Keratinocyte (primary cell): ENCODE measurements around the gene BATF2. TPM values are rescaled to one million over a fixed set of nuclear protein-coding genes. Genes with fewer than 3 reads are reported as not detected.
A peak's percentile ranks its signal among the peaks of the same experiment; 100 is the strongest.

ENCODE experiments used
- DNase-seq: peaks from one replicate; pipeline ENCODE4 v3.0.0-alpha.2; 2011; ENCODE audit warnings: low read depth, missing footprints, low spot score
- FAIRE-seq: peaks from 2 replicates; lab custom pipeline; 2011; peaks lifted over from hg19 to GRCh38; lab: Jason Lieb, UNC
- H2AFZ ChIP-seq: 2 replicates; pipeline ENCODE4 v1.6.0; 2012; ENCODE audit warnings: low read length, control low read depth, inconsistent platforms; ENCODE audit not compliant: control insufficient read depth
- H3K27ac ChIP-seq: 2 replicates; pipeline ENCODE4 v1.5.1; 2011; ENCODE audit warnings: low read length; ENCODE audit not compliant: control insufficient read depth, insufficient read depth
- H3K27me3 ChIP-seq: 3 replicates; pipeline ENCODE4 v1.6.0; 2011; ENCODE audit warnings: low read length; ENCODE audit not compliant: control insufficient read depth, insufficient read depth; ENCODE audit errors: extremely low read depth
- H3K36me3 ChIP-seq, 2 experiments: 2 replicates in 1 of 2; 3 replicates in 1 of 2; pipeline ENCODE4 v1.5.1; 2011; ENCODE audit warnings: low read length in 2 of 2, mild to moderate bottlenecking in 1 of 2; ENCODE audit not compliant: control insufficient read depth in 2 of 2, insufficient read depth in 2 of 2; ENCODE audit errors: extremely low read depth in 1 of 2
- H3K4me1 ChIP-seq: 3 replicates; pipeline ENCODE4 v1.5.1; 2011; ENCODE audit warnings: low read length; ENCODE audit not compliant: control insufficient read depth, insufficient read depth; ENCODE audit errors: extremely low read depth
- H3K4me2 ChIP-seq: 3 replicates; pipeline ENCODE4 v1.6.0; 2011; ENCODE audit warnings: low read depth, low read length; ENCODE audit not compliant: control insufficient read depth, insufficient read depth; ENCODE audit errors: extremely low read depth
- H3K4me3 ChIP-seq, 3 experiments: fragments of 200-600 bp in 1 of 3; sonication (generic) in 1 of 3; 2 replicates in 2 of 3; 3 replicates in 1 of 3; pipeline ENCODE4 v1.5.1; 2011 to 2016; ENCODE audit warnings: low read length in 3 of 3, mild to moderate bottlenecking in 3 of 3, control low read depth in 2 of 3, inconsistent platforms in 1 of 3, low read depth in 1 of 3, mixed read lengths in 1 of 3, mixed run types in 1 of 3, moderate library complexity in 1 of 3; ENCODE audit not compliant: control insufficient read depth in 2 of 3, insufficient read depth in 2 of 3; ENCODE audit errors: extremely low read depth in 1 of 3
- H3K79me2 ChIP-seq: 2 replicates; pipeline ENCODE4 v1.6.0; 2012; ENCODE audit warnings: low read length; ENCODE audit not compliant: control insufficient read depth, insufficient read depth
- H3K9ac ChIP-seq: 3 replicates; pipeline ENCODE4 v1.6.0; 2011; ENCODE audit warnings: low read length; ENCODE audit not compliant: control insufficient read depth, insufficient read depth; ENCODE audit errors: extremely low read depth
- H3K9me1 ChIP-seq: 3 replicates; pipeline ENCODE4 v1.6.0; 2011; ENCODE audit warnings: low read length; ENCODE audit not compliant: control insufficient read depth, insufficient read depth; ENCODE audit errors: extremely low read depth
- H3K9me3 ChIP-seq: 2 replicates; pipeline ENCODE4 v1.5.1; 2012; ENCODE audit warnings: low read depth, low read length; ENCODE audit not compliant: control insufficient read depth
- H4K20me1 ChIP-seq: 3 replicates; pipeline ENCODE4 v1.6.0; 2011; ENCODE audit warnings: low read length; ENCODE audit not compliant: control insufficient read depth, insufficient read depth; ENCODE audit errors: extremely low read depth
- CTCF ChIP-seq, 3 experiments: IDR thresholded peaks in 1 of 3; conservative IDR thresholded peaks in 1 of 3; optimal IDR thresholded peaks in 1 of 3; 2 replicates in 2 of 3; 3 replicates in 1 of 3; pipeline versions ENCODE3 to v1.5.1; 2011; ENCODE audit warnings: low read length in 3 of 3, mild to moderate bottlenecking in 3 of 3, moderate library complexity in 2 of 3, control low read depth in 1 of 3, inconsistent platforms in 1 of 3; ENCODE audit not compliant: insufficient read depth in 2 of 3; ENCODE audit errors: extremely low read depth in 1 of 3
- EZH2 ChIP-seq: IDR thresholded peaks from one replicate; pipeline ENCODE4 v1.6.1; 2012; ENCODE audit warnings: inconsistent platforms, mild to moderate bottlenecking, low read length, moderate library complexity
- dilution Hi-C: fragments of 300-500 bp; cut with MboI; formaldehyde crosslinking; loops from one replicate; pipeline ENCODE4 v1.7.0; 2020; ENCODE audit warnings: low sequenced_read_pairs; ENCODE audit not compliant: extremely low pct_ligation_motif_present
- polyA plus RNA-seq, 5 experiments: library from polyadenylated mRNA; depleted of rRNA in 3 of 5; stranded (reverse) in 3 of 5; stranded (forward) in 1 of 5; unstranded in 1 of 5; fragments of >200 nt; gene quantifications; 1 replicate in 1 of 5; 2 replicates in 3 of 5; 3 replicates in 1 of 5; pipeline versions ENCODE4 v1.2.1 to v1.2.3, GENCODE V29; 2011 to 2012; ENCODE audit warnings: missing spikeins in 2 of 5, low read depth in 1 of 5, low replicate concordance in 1 of 5

Gene BATF2
- polyA plus RNA-seq, 1 donor (not counting 4 experiments of a cell fraction or from before 2014, with no cell fraction given) = 0.10 TPM

- H3K9me3 ChIP-seq = no peaks in the 10 kb centered on the region
- TF ChIP-seq CTCF (optimal IDR thresholded peaks at IDR 0.05 in 1 of 3, IDR thresholded peaks at IDR 0.05 in 1 of 3, conservative IDR thresholded peaks at IDR 0.05 in 1 of 3; ENCODE audit: extremely low read depth in 1 of 3, insufficient read depth in 2 of 3, low read length in 3 of 3) = peak; percentile 65 to 88 (median 84)
- no peak for TF ChIP-seq EZH2
- H3K4me1 ChIP-seq = peaks cover 8% of the 10 kb centered on the region
- H3K4me2 ChIP-seq = peak overlapping the region; percentile 85
- DNase-seq = peak; percentile 40
- H2AFZ ChIP-seq = peak overlapping the region; percentile 89
- dilution Hi-C loops = no loop called here
- peak overlapping the region; percentile 70 to 77 (median 75) for H3K4me3 ChIP-seq
- H3K27me3 ChIP-seq = no peaks in the 10 kb centered on the region
- peaks cover 4 to 10% of the 10 kb centered on the region in 2 experiments for H3K36me3 ChIP-seq
- H4K20me1 ChIP-seq = no peaks in the 10 kb centered on the region
- no peaks in the 10 kb centered on the region for H3K9me1 ChIP-seq
- H3K27ac ChIP-seq = peak overlapping the region; percentile 86
- H3K9ac ChIP-seq = peak overlapping the region; percentile 87
- no peak for FAIRE-seq
- peaks cover 8% of the 10 kb centered on the region for H3K79me2 ChIP-seq
Observed at GRCh38 chr11:65013130-65013887, 16.5 kb upstream of the BATF2 start.

- H4K20me1 ChIP-seq = no peaks in the 10 kb centered on the region
- dilution Hi-C loops = no loop called here
- no peak overlapping the region for H3K27ac ChIP-seq
- H2AFZ ChIP-seq = no peak overlapping the region
- no peak overlapping the region for H3K4me3 ChIP-seq
- no peaks in the 10 kb centered on the region for H3K79me2 ChIP-seq
- FAIRE-seq (no peak), DNase-seq (no peak)
- no peaks in the 10 kb centered on the region for H3K27me3 ChIP-seq
- no peak overlapping the region for H3K4me2 ChIP-seq
- H3K9me1 ChIP-seq = no peaks in the 10 kb centered on the region
- H3K9ac ChIP-seq = no peak overlapping the region
- H3K9me3 ChIP-seq = no peaks in the 10 kb centered on the region
- TF ChIP-seq CTCF (optimal IDR thresholded peaks at IDR 0.05 in 1 of 3, IDR thresholded peaks at IDR 0.05 in 1 of 3, conservative IDR thresholded peaks at IDR 0.05 in 1 of 3; ENCODE audit: extremely low read depth in 1 of 3, insufficient read depth in 2 of 3, low read length in 3 of 3) = no peak
- no peak for TF ChIP-seq EZH2
- H3K4me1 ChIP-seq = peaks cover 25% of the 10 kb centered on the region
- H3K36me3 ChIP-seq = no peaks in the 10 kb centered on the region
Observed at GRCh38 chr11:65008873-65009272, 12.1 kb upstream of the BATF2 start.
